Keratinocyte (primary cell): ENCODE results near the gene FBXO31. TPM values are rescaled to one million over a fixed set of nuclear protein-coding genes. Genes with fewer than 3 reads are reported as not detected.

Experiments used
- DNase-seq: peaks from one replicate; pipeline ENCODE4 v3.0.0-alpha.2; 2011; ENCODE audit warnings: low read depth, missing footprints, low spot score
- FAIRE-seq: peaks from 2 replicates; lab custom pipeline; 2011; peaks lifted over from hg19 to GRCh38; lab: Jason Lieb, UNC
- H2AFZ ChIP-seq: 2 replicates; pipeline ENCODE4 v1.6.0; 2012; ENCODE audit warnings: low read length, control low read depth, inconsistent platforms; ENCODE audit not compliant: control insufficient read depth
- H3K27ac ChIP-seq: 2 replicates; pipeline ENCODE4 v1.5.1; 2011; ENCODE audit warnings: low read length; ENCODE audit not compliant: control insufficient read depth, insufficient read depth
- H3K27me3 ChIP-seq: 3 replicates; pipeline ENCODE4 v1.6.0; 2011; ENCODE audit warnings: low read length; ENCODE audit not compliant: control insufficient read depth, insufficient read depth; ENCODE audit errors: extremely low read depth
- H3K36me3 ChIP-seq, 2 experiments: 2 replicates in 1 of 2; 3 replicates in 1 of 2; pipeline ENCODE4 v1.5.1; 2011; ENCODE audit warnings: low read length in 2 of 2, mild to moderate bottlenecking in 1 of 2; ENCODE audit not compliant: control insufficient read depth in 2 of 2, insufficient read depth in 2 of 2; ENCODE audit errors: extremely low read depth in 1 of 2
- H3K4me1 ChIP-seq: 3 replicates; pipeline ENCODE4 v1.5.1; 2011; ENCODE audit warnings: low read length; ENCODE audit not compliant: control insufficient read depth, insufficient read depth; ENCODE audit errors: extremely low read depth
- H3K4me2 ChIP-seq: 3 replicates; pipeline ENCODE4 v1.6.0; 2011; ENCODE audit warnings: low read depth, low read length; ENCODE audit not compliant: control insufficient read depth, insufficient read depth; ENCODE audit errors: extremely low read depth
- H3K4me3 ChIP-seq, 3 experiments: fragments of 200-600 bp in 1 of 3; sonication (generic) in 1 of 3; 2 replicates in 2 of 3; 3 replicates in 1 of 3; pipeline ENCODE4 v1.5.1; 2011 to 2016; ENCODE audit warnings: low read length in 3 of 3, mild to moderate bottlenecking in 3 of 3, control low read depth in 2 of 3, inconsistent platforms in 1 of 3, low read depth in 1 of 3, mixed read lengths in 1 of 3, mixed run types in 1 of 3, moderate library complexity in 1 of 3; ENCODE audit not compliant: control insufficient read depth in 2 of 3, insufficient read depth in 2 of 3; ENCODE audit errors: extremely low read depth in 1 of 3
- H3K79me2 ChIP-seq: 2 replicates; pipeline ENCODE4 v1.6.0; 2012; ENCODE audit warnings: low read length; ENCODE audit not compliant: control insufficient read depth, insufficient read depth
- H3K9ac ChIP-seq: 3 replicates; pipeline ENCODE4 v1.6.0; 2011; ENCODE audit warnings: low read length; ENCODE audit not compliant: control insufficient read depth, insufficient read depth; ENCODE audit errors: extremely low read depth
- H3K9me1 ChIP-seq: 3 replicates; pipeline ENCODE4 v1.6.0; 2011; ENCODE audit warnings: low read length; ENCODE audit not compliant: control insufficient read depth, insufficient read depth; ENCODE audit errors: extremely low read depth
- H3K9me3 ChIP-seq: 2 replicates; pipeline ENCODE4 v1.5.1; 2012; ENCODE audit warnings: low read depth, low read length; ENCODE audit not compliant: control insufficient read depth
- H4K20me1 ChIP-seq: 3 replicates; pipeline ENCODE4 v1.6.0; 2011; ENCODE audit warnings: low read length; ENCODE audit not compliant: control insufficient read depth, insufficient read depth; ENCODE audit errors: extremely low read depth
- EZH2 ChIP-seq: IDR thresholded peaks from one replicate; pipeline ENCODE4 v1.6.1; 2012; ENCODE audit warnings: inconsistent platforms, mild to moderate bottlenecking, low read length, moderate library complexity
- dilution Hi-C: fragments of 300-500 bp; cut with MboI; formaldehyde crosslinking; loops from one replicate; pipeline ENCODE4 v1.7.0; 2020; ENCODE audit warnings: low sequenced_read_pairs; ENCODE audit not compliant: extremely low pct_ligation_motif_present
- polyA plus RNA-seq, 5 experiments: library from polyadenylated mRNA; depleted of rRNA in 3 of 5; stranded (reverse) in 3 of 5; stranded (forward) in 1 of 5; unstranded in 1 of 5; fragments of >200 nt; gene quantifications; 1 replicate in 1 of 5; 2 replicates in 3 of 5; 3 replicates in 1 of 5; pipeline versions ENCODE4 v1.2.1 to v1.2.3, GENCODE V29; 2011 to 2012; ENCODE audit warnings: missing spikeins in 2 of 5, low read depth in 1 of 5, low replicate concordance in 1 of 5
- TF ChIP-seq, protein P1 (sequence below), 3 experiments: IDR thresholded peaks in 1 of 3; conservative IDR thresholded peaks in 1 of 3; optimal IDR thresholded peaks in 1 of 3; 2 replicates in 2 of 3; 3 replicates in 1 of 3; pipeline versions ENCODE3 to v1.5.1; 2011; ENCODE audit warnings: low read length in 3 of 3, mild to moderate bottlenecking in 3 of 3, moderate library complexity in 2 of 3, control low read depth in 1 of 3, inconsistent platforms in 1 of 3; ENCODE audit not compliant: insufficient read depth in 2 of 3; ENCODE audit errors: extremely low read depth in 1 of 3

FBXO31 gene
- polyA plus RNA-seq, 1 donor (not counting 4 experiments of a cell fraction or from before 2014, with no cell fraction given) = 17.0 TPM

DNA sequence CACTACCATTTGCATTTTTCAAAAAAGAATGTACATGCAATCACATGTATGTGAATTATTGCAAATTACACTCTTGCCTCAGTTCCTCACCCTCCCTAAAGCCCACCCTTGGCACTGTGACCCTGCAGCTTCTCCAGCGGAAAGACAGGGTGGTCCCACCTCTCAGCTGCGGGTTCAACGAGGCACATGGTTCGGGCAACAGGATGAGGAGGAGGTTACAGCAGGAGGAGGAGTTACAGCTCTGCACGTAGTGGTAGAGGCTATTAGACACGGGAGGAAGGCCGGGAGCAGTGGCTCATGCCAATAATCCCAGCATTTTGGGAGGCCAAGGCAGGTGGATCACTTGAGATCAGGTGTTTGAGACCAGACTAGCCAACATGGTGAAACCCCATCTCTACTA, 71.6 kb downstream of the FBXO31 start:
- no peaks in the 10 kb centered on the region for H3K36me3 ChIP-seq
- H3K4me2 ChIP-seq = no peak overlapping the region
- no peak overlapping the region for H2AFZ ChIP-seq
- no peaks in the 10 kb centered on the region for H3K9me3 ChIP-seq
- TF ChIP-seq, protein P1, sequence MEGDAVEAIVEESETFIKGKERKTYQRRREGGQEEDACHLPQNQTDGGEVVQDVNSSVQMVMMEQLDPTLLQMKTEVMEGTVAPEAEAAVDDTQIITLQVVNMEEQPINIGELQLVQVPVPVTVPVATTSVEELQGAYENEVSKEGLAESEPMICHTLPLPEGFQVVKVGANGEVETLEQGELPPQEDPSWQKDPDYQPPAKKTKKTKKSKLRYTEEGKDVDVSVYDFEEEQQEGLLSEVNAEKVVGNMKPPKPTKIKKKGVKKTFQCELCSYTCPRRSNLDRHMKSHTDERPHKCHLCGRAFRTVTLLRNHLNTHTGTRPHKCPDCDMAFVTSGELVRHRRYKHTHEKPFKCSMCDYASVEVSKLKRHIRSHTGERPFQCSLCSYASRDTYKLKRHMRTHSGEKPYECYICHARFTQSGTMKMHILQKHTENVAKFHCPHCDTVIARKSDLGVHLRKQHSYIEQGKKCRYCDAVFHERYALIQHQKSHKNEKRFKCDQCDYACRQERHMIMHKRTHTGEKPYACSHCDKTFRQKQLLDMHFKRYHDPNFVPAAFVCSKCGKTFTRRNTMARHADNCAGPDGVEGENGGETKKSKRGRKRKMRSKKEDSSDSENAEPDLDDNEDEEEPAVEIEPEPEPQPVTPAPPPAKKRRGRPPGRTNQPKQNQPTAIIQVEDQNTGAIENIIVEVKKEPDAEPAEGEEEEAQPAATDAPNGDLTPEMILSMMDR (optimal IDR thresholded peaks at IDR 0.05 in 1 of 3, IDR thresholded peaks at IDR 0.05 in 1 of 3, conservative IDR thresholded peaks at IDR 0.05 in 1 of 3; ENCODE audit: extremely low read depth in 1 of 3, insufficient read depth in 2 of 3, low read length in 3 of 3) = no peak
- TF ChIP-seq EZH2 = no peak
- dilution Hi-C loops = no loop called here
- no peak overlapping the region for H3K27ac ChIP-seq
- no peaks in the 10 kb centered on the region for H3K9me1 ChIP-seq
- FAIRE-seq (no peak), DNase-seq (no peak)
- no peak overlapping the region for H3K4me3 ChIP-seq
- H3K4me1 ChIP-seq = no peaks in the 10 kb centered on the region
- no peaks in the 10 kb centered on the region for H4K20me1 ChIP-seq
- H3K27me3 ChIP-seq = no peaks in the 10 kb centered on the region
- H3K9ac ChIP-seq = no peak overlapping the region
- H3K79me2 ChIP-seq = no peaks in the 10 kb centered on the region

DNA sequence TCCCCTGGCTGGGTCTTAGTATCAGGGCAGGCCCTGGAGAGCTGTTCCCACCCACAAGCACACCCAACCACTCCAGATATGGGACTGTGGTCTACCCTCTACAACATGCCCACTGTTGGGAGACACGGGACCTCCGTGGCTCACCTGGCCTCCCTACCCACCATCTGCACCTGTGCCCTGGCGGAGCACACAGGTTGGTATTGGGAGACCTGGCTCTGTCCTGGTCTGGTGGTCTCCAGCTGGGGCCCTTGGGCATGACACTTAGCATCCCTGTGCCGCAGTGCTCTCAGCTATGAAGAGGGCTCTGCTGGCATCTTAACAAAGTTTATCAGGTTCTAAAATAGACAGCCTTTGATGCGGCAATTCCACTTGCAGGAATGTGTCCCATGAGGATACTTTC, 72.2 kb downstream of the FBXO31 start:
- Histone ChIP-seq H3K27me3 (no peaks in the 10 kb centered on the region), H3K36me3 (no peaks in the 10 kb centered on the region), H3K9ac (no peak overlapping the region), H3K9me3 (no peaks in the 10 kb centered on the region), H3K27ac (no peak overlapping the region), H3K4me3 (no peak overlapping the region), H2AFZ (no peak overlapping the region), H3K4me2 (no peak overlapping the region), H3K9me1 (no peaks in the 10 kb centered on the region), H3K4me1 (no peaks in the 10 kb centered on the region), H4K20me1 (no peaks in the 10 kb centered on the region), H3K79me2 (no peaks in the 10 kb centered on the region)
- FAIRE-seq (no peak), DNase-seq (no peak)
- dilution Hi-C loops = no loop called here
- TF ChIP-seq, protein P1 (optimal IDR thresholded peaks at IDR 0.05 in 1 of 3, IDR thresholded peaks at IDR 0.05 in 1 of 3, conservative IDR thresholded peaks at IDR 0.05 in 1 of 3; ENCODE audit: extremely low read depth in 1 of 3, insufficient read depth in 2 of 3, low read length in 3 of 3) = no peak
- TF ChIP-seq EZH2 = no peak
